ENCODE data around the gene UTP25.

GRCh38 chr1:209805341-209805781 is 22.4 kb upstream of the UTP25 start:
- TF ChIP-seq POLR2A (IDR thresholded peaks at IDR 0.05), result no peak
- TF ChIP-seq CTCF (IDR thresholded peaks at IDR 0.05), result no peak

Measured in ovary (tissue), 3 donors.